Suprapubic skin (tissue), 4 donors: ENCODE data around the gene DDX10.

Source experiments
- POLR2A ChIP-seq, 2 donors: fragments of 450-650 bp; IDR thresholded peaks; one replicate each; pipeline ENCODE4 v1.6.1; 2017; ENCODE audit warnings: antibody characterized with exemption in 2 of 2, mild to moderate bottlenecking in 2 of 2, moderate library complexity in 2 of 2
- POLR2AphosphoS5 ChIP-seq, 3 donors: sonication (generic); formaldehyde crosslinking; IDR thresholded peaks; one replicate each; pipeline ENCODE4 v1.6.1; 2017; ENCODE audit warnings: antibody characterized with exemption in 3 of 3
- TF ChIP-seq, protein P1 (sequence below), 2 donors: fragments of 200-600 bp in 1 of 2; fragments of 450-650 bp in 1 of 2; sonication (generic) in 1 of 2; IDR thresholded peaks; one replicate each; pipeline ENCODE4 v1.5.1; 2016 to 2019; ENCODE audit warnings: antibody characterized with exemption in 2 of 2, mild to moderate bottlenecking in 1 of 2, moderate library complexity in 1 of 2

DNA sequence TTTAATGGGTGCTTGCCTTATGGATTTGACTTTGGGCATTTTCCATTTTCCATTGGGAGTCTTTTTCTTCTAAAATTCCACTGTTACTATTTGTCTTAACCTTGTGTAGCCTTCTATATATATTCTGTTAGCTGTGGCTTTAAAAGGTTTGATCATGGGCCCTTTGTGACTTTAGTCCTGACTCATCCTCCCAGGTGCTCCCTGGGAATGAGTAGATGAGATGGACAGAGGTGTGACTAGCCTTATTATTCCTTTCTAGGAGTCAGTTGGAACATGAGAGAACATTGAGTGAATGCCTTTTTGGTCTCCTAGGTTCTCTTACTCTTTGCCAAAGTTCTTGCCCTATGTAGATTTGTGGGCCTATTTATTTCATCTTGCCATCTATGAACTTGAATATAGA lies 39.0 kb downstream of the DDX10 start:
- TF ChIP-seq, protein P1, sequence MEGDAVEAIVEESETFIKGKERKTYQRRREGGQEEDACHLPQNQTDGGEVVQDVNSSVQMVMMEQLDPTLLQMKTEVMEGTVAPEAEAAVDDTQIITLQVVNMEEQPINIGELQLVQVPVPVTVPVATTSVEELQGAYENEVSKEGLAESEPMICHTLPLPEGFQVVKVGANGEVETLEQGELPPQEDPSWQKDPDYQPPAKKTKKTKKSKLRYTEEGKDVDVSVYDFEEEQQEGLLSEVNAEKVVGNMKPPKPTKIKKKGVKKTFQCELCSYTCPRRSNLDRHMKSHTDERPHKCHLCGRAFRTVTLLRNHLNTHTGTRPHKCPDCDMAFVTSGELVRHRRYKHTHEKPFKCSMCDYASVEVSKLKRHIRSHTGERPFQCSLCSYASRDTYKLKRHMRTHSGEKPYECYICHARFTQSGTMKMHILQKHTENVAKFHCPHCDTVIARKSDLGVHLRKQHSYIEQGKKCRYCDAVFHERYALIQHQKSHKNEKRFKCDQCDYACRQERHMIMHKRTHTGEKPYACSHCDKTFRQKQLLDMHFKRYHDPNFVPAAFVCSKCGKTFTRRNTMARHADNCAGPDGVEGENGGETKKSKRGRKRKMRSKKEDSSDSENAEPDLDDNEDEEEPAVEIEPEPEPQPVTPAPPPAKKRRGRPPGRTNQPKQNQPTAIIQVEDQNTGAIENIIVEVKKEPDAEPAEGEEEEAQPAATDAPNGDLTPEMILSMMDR (IDR thresholded peaks at IDR 0.05), result no peak
- no peak for TF ChIP-seq POLR2A (IDR thresholded peaks at IDR 0.05)
- TF ChIP-seq POLR2AphosphoS5 (IDR thresholded peaks at IDR 0.05), result no peak
